LHCN-M2 (cell line): ENCODE data around the gene ANXA9. TPM values are rescaled to one million over a fixed set of nuclear protein-coding genes. Genes with fewer than 3 reads are reported as not detected.

Source experiments
- total RNA-seq: library from RNA; depleted of rRNA; stranded (reverse); fragments of >200 nt; gene quantifications from 2 replicates; pipeline ENCODE4 v1.2.3, GENCODE V29; 2014; rRNA removed

Gene ANXA9
- total RNA-seq, 1 experiment from 2014 or later, result not detected

Other genes with a start within 250 kb of the ANXA9 start
- 5.6 and 6.1 TPM in 2 replicates for gene CTSS, start 216.5 kb upstream of the ANXA9 start, total RNA-seq
- gene CTSK, start 174.0 kb upstream of the ANXA9 start, total RNA-seq, result 1.7 and 1.8 TPM in 2 replicates
- 25.6 and 34.7 TPM in 2 replicates for gene ARNT, start 105.7 kb upstream of the ANXA9 start, total RNA-seq
- gene CTXND2, start 95.2 kb upstream of the ANXA9 start, total RNA-seq, result not detected in 2 replicates
- 18.1 and 25.6 TPM in 2 replicates for gene SETDB1, start 55.9 kb upstream of the ANXA9 start, total RNA-seq
- 197 and 219 TPM in 2 replicates for gene CERS2, start 7.5 kb upstream of the ANXA9 start, total RNA-seq
- 3.8 and 9.2 TPM in 2 replicates for gene MINDY1, start 24.6 kb downstream of the ANXA9 start, total RNA-seq
- gene PRUNE1, start 26.2 kb downstream of the ANXA9 start, total RNA-seq, result 7.6 and 9.1 TPM in 2 replicates
- gene BNIPL, start 54.3 kb downstream of the ANXA9 start, total RNA-seq, result 0.06 and 0.32 TPM in 2 replicates
- 4.7 and 5.3 TPM in 2 replicates for gene C1orf56, start 65.5 kb downstream of the ANXA9 start, total RNA-seq
- 71.2 and 85.9 TPM in 2 replicates for gene CDC42SE1, start 77.3 kb downstream of the ANXA9 start, total RNA-seq
- 16.9 and 17.2 TPM in 2 replicates for gene MLLT11, start 78.1 kb downstream of the ANXA9 start, total RNA-seq
- 6.3 and 7.1 TPM in 2 replicates for gene GABPB2, start 88.5 kb downstream of the ANXA9 start, total RNA-seq
- 2.1 and 3.8 TPM in 2 replicates for gene SEMA6C, start 164.3 kb downstream of the ANXA9 start, total RNA-seq
- not detected in 2 replicates for gene TNFAIP8L2, start 174.4 kb downstream of the ANXA9 start, total RNA-seq
- gene LYSMD1, start 183.6 kb downstream of the ANXA9 start, total RNA-seq, result 9.1 and 10.2 TPM in 2 replicates
- 25.5 and 31.9 TPM in 2 replicates for gene SCNM1, start 183.9 kb downstream of the ANXA9 start, total RNA-seq
- 0.34 TPM in 1 of 2 replicates, not detected in the other for gene TMOD4, start 193.7 kb downstream of the ANXA9 start, total RNA-seq
- 59.8 and 64.0 TPM in 2 replicates for gene VPS72, start 207.9 kb downstream of the ANXA9 start, total RNA-seq
- 48.9 and 49.7 TPM in 2 replicates for gene PIP5K1A, start 216.3 kb downstream of the ANXA9 start, total RNA-seq